Nephron progenitor cell (in vitro differentiated cells): ENCODE results near the gene IZUMO1R.

Source experiments
- DNase-seq: peaks from one replicate; pipeline ENCODE4 v3.0.0; 2021
- H3K27ac Mint-ChIP-seq: 2 replicates; pipeline ENCODE4 v1.8.0; 2021; ENCODE audit warnings: mild to moderate bottlenecking, moderate library complexity, mixed read lengths
- H3K27me3 Mint-ChIP-seq: 2 replicates; pipeline ENCODE4 v1.8.0; 2021; ENCODE audit warnings: mild to moderate bottlenecking, low read depth, mixed read lengths; ENCODE audit not compliant: poor library complexity
- H3K36me3 Mint-ChIP-seq: 2 replicates; pipeline ENCODE4 v1.8.0; 2021; ENCODE audit warnings: low read depth, mixed read lengths
- H3K4me1 Mint-ChIP-seq: 2 replicates; pipeline ENCODE4 v1.8.0; 2021; ENCODE audit warnings: mixed read lengths
- H3K4me3 Mint-ChIP-seq: 2 replicates; pipeline ENCODE4 v1.8.0; 2021; ENCODE audit warnings: mild to moderate bottlenecking, moderate library complexity, mixed read lengths
- H3K9me3 Mint-ChIP-seq: 2 replicates; pipeline ENCODE4 v1.8.0; 2021; ENCODE audit warnings: mild to moderate bottlenecking, moderate library complexity, mixed read lengths
- CTCF ChIP-seq: fragments of 200-600 bp; sonication (generic); IDR thresholded peaks from 2 replicates; pipeline ENCODE4 v1.5.0; 2021; ENCODE audit warnings: antibody characterized with exemption

The IZUMO1R gene

GRCh38 chr11:94329501-94329900, 25.1 kb downstream of the IZUMO1R start:
- no peak for TF ChIP-seq CTCF
- no peaks in the 10 kb centered on the region for H3K9me3 Mint-ChIP-seq
- no peak overlapping the region for H3K27ac Mint-ChIP-seq
- no peak overlapping the region for H3K4me3 Mint-ChIP-seq
- H3K4me1 Mint-ChIP-seq: no peaks in the 10 kb centered on the region
- H3K36me3 Mint-ChIP-seq: no peaks in the 10 kb centered on the region
- no peak for DNase-seq
- H3K27me3 Mint-ChIP-seq: peaks cover 6% of the 10 kb centered on the region

GRCh38 chr11:94330789-94331188, 26.4 kb downstream of the IZUMO1R start:
- no peak for DNase-seq
- Mint-ChIP-seq H3K27me3 (peaks cover 4% of the 10 kb centered on the region), H3K4me1 (no peaks in the 10 kb centered on the region), H3K4me3 (no peak overlapping the region), H3K36me3 (no peaks in the 10 kb centered on the region), H3K27ac (peak overlapping the region; percentile 59), H3K9me3 (no peaks in the 10 kb centered on the region)
- no peak for TF ChIP-seq CTCF

GRCh38 chr11:94332814-94333213, 28.4 kb downstream of the IZUMO1R start:
- Mint-ChIP-seq H3K27ac (no peak overlapping the region), H3K4me1 (no peaks in the 10 kb centered on the region), H3K36me3 (no peaks in the 10 kb centered on the region), H3K4me3 (no peak overlapping the region), H3K9me3 (no peaks in the 10 kb centered on the region), H3K27me3 (peaks cover 5% of the 10 kb centered on the region)
- TF ChIP-seq CTCF: no peak
- no peak for DNase-seq

- no peak for DNase-seq
- TF ChIP-seq CTCF: no peak
- Mint-ChIP-seq H3K4me3 (no peak overlapping the region), H3K27ac (no peak overlapping the region), H3K4me1 (no peaks in the 10 kb centered on the region), H3K27me3 (peaks cover 11% of the 10 kb centered on the region), H3K9me3 (peaks cover 6% of the 10 kb centered on the region), H3K36me3 (no peaks in the 10 kb centered on the region)
Observed at GRCh38 chr11:94336033-94336432, 31.7 kb downstream of the IZUMO1R start.

- TF ChIP-seq CTCF: no peak
- no peak for DNase-seq
- H3K27ac Mint-ChIP-seq: no peak overlapping the region
- H3K4me3 Mint-ChIP-seq: no peak overlapping the region
- H3K9me3 Mint-ChIP-seq: peaks cover 6% of the 10 kb centered on the region
- H3K4me1 Mint-ChIP-seq: no peaks in the 10 kb centered on the region
- H3K36me3 Mint-ChIP-seq: no peaks in the 10 kb centered on the region
- peaks cover 9% of the 10 kb centered on the region for H3K27me3 Mint-ChIP-seq
Observed at GRCh38 chr11:94338651-94339050, 34.3 kb downstream of the IZUMO1R start.

GRCh38 chr11:94342250-94342649, 37.9 kb downstream of the IZUMO1R start:
- Mint-ChIP-seq H3K9me3 (peaks cover 23% of the 10 kb centered on the region), H3K4me3 (no peak overlapping the region), H3K27ac (no peak overlapping the region), H3K36me3 (no peaks in the 10 kb centered on the region), H3K27me3 (peaks cover 14% of the 10 kb centered on the region), H3K4me1 (no peaks in the 10 kb centered on the region)
- no peak for TF ChIP-seq CTCF
- no peak for DNase-seq
